ENCODE data around the gene LMBR1. TPM values are rescaled to one million over a fixed set of nuclear protein-coding genes. Genes with fewer than 3 reads are reported as not detected.

The LMBR1 gene
- total RNA-seq, 1 experiment from 2014 or later: 105 TPM

- BruUV-seq (replicated peaks): no TSS peak
- Mint-ChIP-seq H3K27me3 (ENCODE audit: insufficient read depth, unreplicated experiment) (no peaks in the 10 kb centered on the region), H3K27ac (ENCODE audit: low read depth, unreplicated experiment) (no peak overlapping the region), H3K4me1 (ENCODE audit: insufficient read depth, unreplicated experiment) (no peaks in the 10 kb centered on the region), H3K4me3 (ENCODE audit: unreplicated experiment) (no peak overlapping the region), H3K36me3 (ENCODE audit: insufficient read depth, unreplicated experiment) (peaks cover 23% of the 10 kb centered on the region), H3K9me3 (ENCODE audit: unreplicated experiment) (no peaks in the 10 kb centered on the region)
- CTCF ChIA-PET: interaction anchor here (1.3 kb wide), 1 partner anchor 23 kb away, joined by 3 read pairs; no protein-coding TSS in a partner anchor
- no peak for TF ChIP-seq CTCF (IDR thresholded peaks at IDR 0.05; ENCODE audit: unreplicated experiment)
- DNase-seq (ENCODE audit: unreplicated experiment): no peak
- POLR2A ChIA-PET: interaction anchor here (0.7 kb wide), 1 partner anchor 1000 kb away, joined by 4 read pairs; no protein-coding TSS in a partner anchor
- intact Hi-C loops (cut with micrococcal nuclease): no loop called here
Measured at GRCh38 chr7:156665101-156665500, 227.9 kb downstream of the LMBR1 start.

- no TSS peak for BruUV-seq (replicated peaks)
- ChIA-PET POLR2A (interaction anchor here (0.6 kb wide), 1 partner anchor 116 kb away, joined by 3 read pairs; no protein-coding TSS in a partner anchor), CTCF (interaction anchor here (0.9 kb wide), 1 partner anchor 118 kb away, joined by 3 read pairs; no protein-coding TSS in a partner anchor)
- Mint-ChIP-seq H3K9me3 (ENCODE audit: unreplicated experiment) (no peaks in the 10 kb centered on the region), H3K36me3 (ENCODE audit: insufficient read depth, unreplicated experiment) (peaks cover 24% of the 10 kb centered on the region), H3K4me1 (ENCODE audit: insufficient read depth, unreplicated experiment) (no peaks in the 10 kb centered on the region), H3K4me3 (ENCODE audit: unreplicated experiment) (no peak overlapping the region), H3K27ac (ENCODE audit: low read depth, unreplicated experiment) (no peak overlapping the region), H3K27me3 (ENCODE audit: insufficient read depth, unreplicated experiment) (no peaks in the 10 kb centered on the region)
- no peak for DNase-seq (ENCODE audit: unreplicated experiment)
- intact Hi-C loops (cut with micrococcal nuclease): no loop called here
- TF ChIP-seq CTCF (IDR thresholded peaks at IDR 0.05; ENCODE audit: unreplicated experiment): no peak
Measured at GRCh38 chr7:156662277-156662676, 230.7 kb downstream of the LMBR1 start.

GRCh38 chr7:156661637-156662036, 231.3 kb downstream of the LMBR1 start:
- intact Hi-C loops (cut with micrococcal nuclease): no loop called here
- no TSS peak for BruUV-seq (replicated peaks)
- H3K4me3 Mint-ChIP-seq (ENCODE audit: unreplicated experiment): no peak overlapping the region
- POLR2A ChIA-PET: interaction anchor here (0.6 kb wide), 1 partner anchor 115 kb away, joined by 3 read pairs; no protein-coding TSS in a partner anchor
- no peak for TF ChIP-seq CTCF (IDR thresholded peaks at IDR 0.05; ENCODE audit: unreplicated experiment)
- DNase-seq (ENCODE audit: unreplicated experiment): no peak
- no peaks in the 10 kb centered on the region for H3K4me1 Mint-ChIP-seq (ENCODE audit: insufficient read depth, unreplicated experiment)
- H3K27me3 Mint-ChIP-seq (ENCODE audit: insufficient read depth, unreplicated experiment): no peaks in the 10 kb centered on the region
- CTCF ChIA-PET: no interaction called here
- H3K36me3 Mint-ChIP-seq (ENCODE audit: insufficient read depth, unreplicated experiment): peaks cover 23% of the 10 kb centered on the region
- H3K9me3 Mint-ChIP-seq (ENCODE audit: unreplicated experiment): no peaks in the 10 kb centered on the region
- no peak overlapping the region for H3K27ac Mint-ChIP-seq (ENCODE audit: low read depth, unreplicated experiment)

- no peak for DNase-seq (ENCODE audit: unreplicated experiment)
- intact Hi-C loops (cut with micrococcal nuclease): no loop called here
- TF ChIP-seq CTCF (IDR thresholded peaks at IDR 0.05; ENCODE audit: unreplicated experiment): no peak
- Mint-ChIP-seq H3K4me1 (ENCODE audit: insufficient read depth, unreplicated experiment) (no peaks in the 10 kb centered on the region), H3K4me3 (ENCODE audit: unreplicated experiment) (no peak overlapping the region), H3K9me3 (ENCODE audit: unreplicated experiment) (no peaks in the 10 kb centered on the region), H3K36me3 (ENCODE audit: insufficient read depth, unreplicated experiment) (peaks cover 23% of the 10 kb centered on the region), H3K27me3 (ENCODE audit: insufficient read depth, unreplicated experiment) (no peaks in the 10 kb centered on the region), H3K27ac (ENCODE audit: low read depth, unreplicated experiment) (no peak overlapping the region)
- CTCF ChIA-PET: no interaction called here
- POLR2A ChIA-PET: no interaction called here
- BruUV-seq (replicated peaks): no TSS peak
Measured at GRCh38 chr7:156659961-156660360, 233.0 kb downstream of the LMBR1 start.
